K562 (cell line): Measurements from ENCODE around the gene MPST. TPM values are rescaled to one million over a fixed set of nuclear protein-coding genes. Genes with fewer than 3 reads are reported as not detected.

Experiments used
- ATAC-seq: fragments of 200-7000 bp; cut with Tn5 transposase; 3 replicates; pipeline ENCODE4 v1.9.1; 2020; ENCODE audit warnings: moderate library complexity
- BruUV-seq: library from RNA; stranded (reverse); fragments of 400-500 nt; replicated peaks from 2 replicates; lab custom pipeline; 2021; lab: Mats Ljungman, UMichigan
- CTCF ChIA-PET: fragments of 300-600 bp; formaldehyde crosslinking; extraction: SDS; loops from one replicate; lab custom pipeline; 2021; ENCODE audit warnings: low intra/inter-chr PET ratio; lab: Yijun Ruan, JAX
- POLR2A ChIA-PET: fragments of 300-600, 350-650 bp; sonication (Branson Sonifier 250); formaldehyde crosslinking; extraction: SDS; loops from one replicate; lab custom pipeline; 2021; ENCODE audit warnings: antibody characterized with exemption, inconsistent platforms; lab: Yijun Ruan, JAX
- DNase-seq, 4 experiments: peaks; one replicate each; pipeline versions ENCODE4 v3.0.0 to v3.0.0-alpha.2; 2011 to 2018; ENCODE audit warnings: low spot score in 3 of 4, mixed read lengths in 3 of 4; ENCODE audit errors: extremely low read depth in 1 of 4
- FAIRE-seq: peaks from 2 replicates; lab custom pipeline; 2011; peaks lifted over from hg19 to GRCh38; lab: Jason Lieb, UNC
- H2AFZ ChIP-seq: 2 replicates; pipeline ENCODE4 v1.6.0; 2011; ENCODE audit warnings: low read depth, low read length, control low read depth, inconsistent platforms
- H3K27ac ChIP-seq: fragments of 200-600 bp; 3 replicates; pipeline ENCODE4 v1.8.0; 2011; ENCODE audit warnings: low read depth, mild to moderate bottlenecking, control low read depth, inconsistent platforms, low read length, moderate library complexity, mixed read lengths; ENCODE audit errors: extremely low read depth
- H3K27me3 ChIP-seq, 2 experiments: fragments of 300-600 bp in 1 of 2; 2 replicates in 1 of 2; 3 replicates in 1 of 2; pipeline versions ENCODE4 v1.6.0 to v1.8.0; 2011; ENCODE audit warnings: inconsistent platforms in 2 of 2, low read length in 2 of 2, mild to moderate bottlenecking in 1 of 2, mixed read lengths in 1 of 2, moderate library complexity in 1 of 2; ENCODE audit not compliant: control insufficient read depth in 2 of 2, insufficient read depth in 2 of 2
- H3K36me3 ChIP-seq: fragments of 300-600 bp; 3 replicates; pipeline ENCODE4 v1.8.0; 2011; ENCODE audit warnings: mild to moderate bottlenecking, low read length, inconsistent platforms; ENCODE audit not compliant: control insufficient read depth, insufficient read depth
- H3K4me1 ChIP-seq, 2 experiments: fragments of 200-600 bp in 1 of 2; replicated peaks in 1 of 2; 2 replicates in 1 of 2; 3 replicates in 1 of 2; pipeline versions ENCODE4 v1.5.1 to v1.8.0; 2011; ENCODE audit warnings: inconsistent platforms in 2 of 2, low read length in 2 of 2, mild to moderate bottlenecking in 1 of 2, mixed read lengths in 1 of 2, moderate library complexity in 1 of 2; ENCODE audit not compliant: control insufficient read depth in 2 of 2, insufficient read depth in 2 of 2
- H3K4me2 ChIP-seq: 2 replicates; pipeline ENCODE4 v1.6.1; 2011; ENCODE audit warnings: low read length, control low read depth, inconsistent platforms, mixed read lengths; ENCODE audit not compliant: insufficient read depth
- H3K4me3 ChIP-seq: fragments of 200-600 bp; sonication (generic), shearing (Covaris generic); 2 replicates; pipeline ENCODE4 v1.5.1; 2016; ENCODE audit warnings: control low read depth, inconsistent platforms
- H3K79me2 ChIP-seq: fragments of 200-600 bp; 3 replicates; pipeline ENCODE4 v1.8.0; 2011; ENCODE audit warnings: low read length, inconsistent platforms; ENCODE audit not compliant: control insufficient read depth, insufficient read depth
- H3K9ac ChIP-seq, 2 experiments: 2 replicates each; pipeline versions ENCODE4 v1.6.0 to v1.6.1; 2011; ENCODE audit warnings: low read depth in 2 of 2, low read length in 2 of 2, control low read depth in 1 of 2, inconsistent platforms in 1 of 2, mild to moderate bottlenecking in 1 of 2, mixed read lengths in 1 of 2; ENCODE audit not compliant: insufficient read depth in 1 of 2
- H3K9me1 ChIP-seq: one replicate; pipeline ENCODE4 v1.6.0; 2011; ENCODE audit warnings: inconsistent platforms, mild to moderate bottlenecking, low read length, moderate library complexity; ENCODE audit not compliant: control insufficient read depth, insufficient read depth
- H3K9me3 ChIP-seq: replicated peaks from 2 replicates; pipeline ENCODE4 v1.5.1; 2011; ENCODE audit warnings: low read depth, low read length, inconsistent platforms; ENCODE audit not compliant: control insufficient read depth, insufficient read depth
- H4K20me1 ChIP-seq: replicated peaks from 2 replicates; pipeline ENCODE4 v1.6.1; 2011; ENCODE audit warnings: low read length, inconsistent platforms, mixed read lengths; ENCODE audit not compliant: control insufficient read depth, insufficient read depth
- ARNT ChIP-seq, 2 experiments: fragments of 450-650 bp; IDR thresholded peaks; 2 replicates each; pipeline ENCODE4 v1.6.1; 2016; ENCODE audit warnings: mild to moderate bottlenecking in 1 of 2
- CTCFL ChIP-seq: IDR thresholded peaks from 2 replicates; pipeline ENCODE4 v1.6.1; 2011; ENCODE audit warnings: borderline replicate concordance, low read depth, mild to moderate bottlenecking, moderate library complexity, low read length; ENCODE audit not compliant: insufficient read depth, poor library complexity, severe bottlenecking
- IRF9 ChIP-seq: fragments of 450-650 bp; IDR thresholded peaks from 2 replicates; pipeline ENCODE4 v1.6.1; 2016; ENCODE audit warnings: missing biosample characterization, missing genetic modification characterization
- JUND ChIP-seq, 2 experiments: IDR thresholded peaks; 2 replicates in 1 of 2; 3 replicates in 1 of 2; pipeline ENCODE4 v1.6.1; 2011; ENCODE audit warnings: borderline replicate concordance in 2 of 2, low read depth in 2 of 2, low read length in 2 of 2, improper control_type of control experiment in 1 of 2, missing biosample characterization in 1 of 2, missing genetic modification characterization in 1 of 2, missing genetic modification reagents in 1 of 2
- MEIS2 ChIP-seq: fragments of 450-650 bp; IDR thresholded peaks from 2 replicates; pipeline ENCODE4 v1.6.1; 2014; ENCODE audit warnings: mild to moderate bottlenecking; ENCODE audit not compliant: partially characterized antibody
- MTA1 ChIP-seq: fragments of 450-650 bp; IDR thresholded peaks from 2 replicates; pipeline ENCODE4 v1.6.1; 2017; ENCODE audit warnings: borderline replicate concordance
- MXI1 ChIP-seq: IDR thresholded peaks from 2 replicates; pipeline ENCODE4 v1.6.1; 2011; ENCODE audit warnings: low read depth, mild to moderate bottlenecking, improper control_type of control experiment, low read length
- NFE2L1 ChIP-seq: fragments of 450-650 bp; IDR thresholded peaks from 2 replicates; pipeline ENCODE4 v1.6.1; 2016; ENCODE audit warnings: missing genetic modification characterization, low read depth, mild to moderate bottlenecking, missing compliant biosample characterization, moderate library complexity, borderline replicate concordance
- PURB ChIP-seq: sonication (generic); formaldehyde crosslinking; IDR thresholded peaks from 2 replicates; pipeline ENCODE4 v1.9.0; 2021; ENCODE audit warnings: low read depth, mild to moderate bottlenecking, missing genetic modification reagents
- U2AF1 ChIP-seq: fragments of 200-400 bp; formaldehyde crosslinking; optimal IDR thresholded peaks from 2 replicates; pipeline ENCODE3; 2017; ENCODE audit warnings: mild to moderate bottlenecking, low read depth, low read length, moderate library complexity
- ZNF12 ChIP-seq: sonication (generic); formaldehyde crosslinking; IDR thresholded peaks from 2 replicates; pipeline ENCODE4 v1.4.0; 2020; ENCODE audit warnings: mild to moderate bottlenecking, missing genetic modification reagents
- ZNF133 ChIP-seq: fragments of 250-450 bp; sonication (Bioruptor Pico); IDR thresholded peaks from 2 replicates; pipeline ENCODE4 v1.4.0; 2020; ENCODE audit warnings: mild to moderate bottlenecking
- ZNF23 ChIP-seq: fragments of 250-450 bp; sonication (Bioruptor Pico); IDR thresholded peaks from 2 replicates; pipeline ENCODE4 v1.4.0; 2020; ENCODE audit warnings: mild to moderate bottlenecking
- ZNF316 ChIP-seq: fragments of 450-650 bp; IDR thresholded peaks from 2 replicates; pipeline ENCODE4 v1.6.1; 2016
- ZNF655 ChIP-seq: fragments of 250-450 bp; sonication (Bioruptor Pico); IDR thresholded peaks from 2 replicates; pipeline ENCODE4 v1.5.0; 2021
- ZNF695 ChIP-seq: fragments of 450-650 bp; formaldehyde crosslinking; IDR thresholded peaks from 2 replicates; pipeline ENCODE4 v1.4.0; 2020; ENCODE audit warnings: mild to moderate bottlenecking, moderate library complexity
- whole genome bisulfite sequencing: fragments of 100-300 bp; shearing (Covaris generic); methylation state at CpG from one replicate; pipeline ENCODE4 v1.1.6; 2016; ENCODE audit warnings: low coverage, mixed read lengths; ENCODE audit not compliant: insufficient coverage; ENCODE audit errors: missing lambda C conversion rate; 5-methylcytosine and 5-hydroxymethylcytosine counted together
- in situ Hi-C: fragments of 300-500 bp; cut with MboI; formaldehyde crosslinking; loops from 4 replicates; pipeline ENCODE4 v1.15.0; 2018; ENCODE audit warnings: inconsistent platforms, mixed read lengths
- intact Hi-C: fragments of 100-400 bp; cut with micrococcal nuclease; formaldehyde crosslinking; loops from 2 replicates; pipeline ENCODE4 v1.14.2; 2022
- polyA plus RNA-seq, 8 experiments: library from polyadenylated mRNA; depleted of rRNA in 4 of 8; stranded (reverse) in 5 of 8; unstranded in 3 of 8; fragments of >200 nt; fragmentation: Nextera tagmentation in 2 of 8; fragmentation: Illumina TruSeq in 1 of 8; extraction: Ambion mirVana in 2 of 8; extraction: Trizol in 1 of 8; gene quantifications; 2 replicates each; pipeline versions ENCODE4 v1.2.1 to v1.2.3, GENCODE V29; 2011 to 2014; ENCODE audit warnings: inconsistent platforms in 1 of 8, missing spikeins in 1 of 8
- total RNA-seq, 7 experiments: library from RNA; depleted of rRNA in 6 of 7; stranded (reverse); fragments of >200 nt in 6 of 7; fragmentation: Illumina TruSeq in 2 of 7; extraction: Trizol in 2 of 7; gene quantifications; 2 replicates each; pipeline versions ENCODE4 v1.2.1 to v1.2.3, GENCODE V29; 2011 to 2021; ENCODE audit warnings: low replicate concordance in 1 of 7

The MPST gene
- total and polyA plus RNA-seq, 9 of the 15 experiments (the other 6 are each of a cell fraction or from before 2014, with no cell fraction given) = 0.65 to 104 (median 24.3) TPM

DNA sequence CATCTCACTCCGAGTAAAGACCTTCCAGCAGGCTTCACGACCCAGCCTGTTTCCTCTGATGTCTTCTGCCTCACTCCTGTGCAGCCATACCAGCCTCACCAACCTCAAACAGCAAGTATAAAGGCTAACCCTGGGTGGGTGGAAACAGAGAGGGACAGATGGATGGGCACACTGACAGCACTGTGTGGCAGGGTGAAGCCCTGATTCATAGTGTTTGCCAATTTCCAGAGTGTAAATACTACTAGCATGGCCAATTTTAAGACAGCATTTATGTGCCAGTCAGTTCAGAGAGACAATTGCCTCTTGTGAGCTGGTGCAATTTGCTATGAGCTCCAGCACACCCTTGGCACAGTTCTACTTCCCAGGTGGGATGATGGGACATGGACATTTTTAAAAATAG is 21.8 kb upstream of the MPST start (continued):
- no peak for TF ChIP-seq ZNF12
- TF ChIP-seq, all 486 proteins: peak for 0

DNA sequence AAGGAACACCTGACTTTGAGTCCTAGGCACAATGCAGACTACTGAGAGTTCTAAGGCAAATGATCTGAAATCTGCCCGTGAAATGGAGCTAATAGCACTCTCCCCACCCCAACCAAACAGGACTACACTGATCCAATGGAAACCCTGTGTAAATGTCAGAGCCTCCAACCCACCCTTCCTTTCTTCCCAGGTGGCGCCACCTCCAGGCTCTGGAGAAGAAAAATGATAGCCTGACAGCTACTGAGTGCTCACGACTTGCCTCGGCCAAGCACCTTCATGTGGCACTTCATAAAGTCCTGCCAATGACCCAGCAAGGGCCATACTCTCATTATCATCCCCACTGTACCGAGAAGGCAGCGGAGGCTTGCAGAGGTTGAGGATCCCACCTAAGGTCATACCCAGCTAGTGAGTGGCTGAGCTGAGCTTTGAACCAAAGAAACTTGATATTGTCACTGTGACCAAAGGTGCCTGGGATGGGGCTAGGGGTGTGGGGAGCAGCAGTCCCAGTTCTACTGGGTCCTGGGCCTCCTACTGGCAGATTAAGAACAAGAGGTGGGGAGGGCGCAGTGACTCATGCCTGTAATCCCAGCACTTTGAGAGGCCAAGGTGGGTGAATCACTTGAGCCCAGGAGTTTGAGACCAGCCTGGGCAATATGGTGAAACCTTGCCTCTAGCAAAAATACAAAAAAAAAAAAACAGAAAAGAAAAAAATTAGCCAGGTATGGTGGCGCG is 20.8 kb upstream of the MPST start:
- ATAC-seq = peak; percentile 81
- Histone ChIP-seq H3K27me3 (no peaks in the 10 kb centered on the region; a peak in 1 of 5 replicates), H3K79me2 (no peaks in the 10 kb centered on the region), H2AFZ (peak overlapping the region; percentile 72), H4K20me1 (no peaks in the 10 kb centered on the region), H3K9ac (no peak overlapping the region), H3K4me1 (peaks cover 2 to 8% of the 10 kb centered on the region in 2 experiments; a peak in 3 of 5 replicates), H3K36me3 (no peaks in the 10 kb centered on the region), H3K9me3 (no peaks in the 10 kb centered on the region), H3K9me1 (no peaks in the 10 kb centered on the region), H3K27ac (no peak overlapping the region), H3K4me3 (no peak overlapping the region), H3K4me2 (no peak overlapping the region)
- no peak for DNase-seq
- WGBS = 34% methylated on average over 7 of the region's 9 CpGs
- FAIRE-seq = no peak
- intact Hi-C loops = no loop called here
- BruUV-seq = no TSS peak
- ChIA-PET POLR2A (interaction anchor here (0.8 to 1.3 kb wide), 4 partner anchors 11 to 17 kb away, joined by 3 read pairs; no protein-coding TSS in a partner anchor), CTCF (interaction anchor here (1.1 kb wide), 1 partner anchor 18 kb away, joined by 4 read pairs; no protein-coding TSS in a partner anchor)
- in situ Hi-C loops = no loop called here
- TF ChIP-seq CTCFL (peak; percentile 56), MTA1 (no peak), MEIS2 (peak; percentile 36), ZNF695 (CRISPR knock-in tag) (no peak), PURB (no peak), ZNF133 (no peak), IRF9 (no peak), JUND (IDR thresholded peaks at IDR 0.05; ENCODE audit: borderline replicate concordance, low read depth, low read length) (0 out of 2 replicates have a peak, but pooled peaks have one; percentile 25), JUND (tag; IDR thresholded peaks at IDR 0.05; ENCODE audit: borderline replicate concordance, low read depth, low read length) (no peak), NFE2L1 (tag) (no peak), ZNF316 (no peak), ARNT (IDR thresholded peaks at IDR 0.05) (no peak), U2AF1 (no peak), ZNF655 (CRISPR knock-in tag) (no peak), MXI1 (no peak), ZNF23 (CRISPR knock-in tag) (no peak)
